GM18502 (cell line): ENCODE measurements around the gene PRKAR2A.

Experiments used
- ATAC-seq: cut with Tn5 transposase; IDR thresholded peaks from one replicate; pipeline ENCODE4 v1.9.1; 2021; ENCODE audit warnings: mild to moderate bottlenecking; ENCODE audit not compliant: unreplicated experiment, poor library complexity

PRKAR2A gene

GRCh38 chr3:48696601-48697000 lies 151.1 kb downstream of the PRKAR2A start:
- no peak for ATAC-seq
